ENCODE measurements around the gene ATL2. TPM values are rescaled to one million over a fixed set of nuclear protein-coding genes. Genes with fewer than 3 reads are reported as not detected.
"Not testable (repeated sequence)": the region's sequence is repeated elsewhere in the genome, so short reads cannot be mapped to it uniquely, and the experiment has no call there.

The ATL2 gene
- total RNA-seq, 4 donors from 2014 or later = 60.1 to 130 (median 108) TPM

- no peak for DNase-seq
- in situ Hi-C loops (cut with MboI; ENCODE audit: low sequenced_read_pairs in 4 of 4) = loop anchor here in 3 of 4 donors (5.0 to 25.0 kb wide), 3 partner anchors 292 to 892 kb away; no protein-coding TSS in a partner anchor
Measured at GRCh38 chr2:38279201-38279600, 97.9 kb downstream of the ATL2 start.

DNA sequence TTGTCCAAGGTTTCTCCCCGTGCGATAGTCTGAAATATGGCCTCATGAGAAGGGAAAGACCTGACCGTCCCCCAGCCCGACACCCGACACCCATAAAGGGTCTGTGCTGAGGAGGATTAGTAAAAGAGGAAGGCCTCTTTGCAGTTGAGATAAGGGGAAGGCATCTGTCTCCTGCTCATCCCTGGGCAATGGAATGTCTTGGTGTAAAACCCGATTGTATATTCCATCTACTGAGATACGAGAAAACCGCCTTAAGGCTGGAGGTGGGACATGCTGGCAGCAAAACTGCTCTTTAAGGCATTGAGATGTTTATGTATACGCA, 99.0 kb downstream of the ATL2 start:
- H3K4me1 ChIP-seq; intact Hi-C loops (cut with DNase I; ENCODE audit: low total_unique reads); ATAC-seq; H3K9me3 ChIP-seq; H3K27me3 ChIP-seq; DNase-seq; H3K36me3 ChIP-seq; H3K27ac ChIP-seq; H3K4me3 ChIP-seq: not testable (repeated sequence)
- in situ Hi-C loops (cut with MboI; ENCODE audit: low sequenced_read_pairs in 4 of 4) = loop anchor here in 3 of 4 donors (5.0 to 25.0 kb wide), 3 partner anchors 291 to 891 kb away; no protein-coding TSS in a partner anchor

More at GRCh38 chr2:38279201-38279600, 97.9 kb downstream of the ATL2 start:
- Histone ChIP-seq H3K27me3 (no peaks in the 10 kb centered on the region), H3K4me1 (no peaks in the 10 kb centered on the region), H3K36me3 (no peaks in the 10 kb centered on the region), H3K4me3 (no peak overlapping the region), H3K27ac (no peak overlapping the region), H3K9me3 (no peaks in the 10 kb centered on the region)
- no peak for ATAC-seq
- intact Hi-C loops (cut with DNase I; ENCODE audit: low total_unique reads) = no loop called here
- TF ChIP-seq POLR2A (IDR thresholded peaks at IDR 0.05) = no peak
- TF ChIP-seq, protein P1, sequence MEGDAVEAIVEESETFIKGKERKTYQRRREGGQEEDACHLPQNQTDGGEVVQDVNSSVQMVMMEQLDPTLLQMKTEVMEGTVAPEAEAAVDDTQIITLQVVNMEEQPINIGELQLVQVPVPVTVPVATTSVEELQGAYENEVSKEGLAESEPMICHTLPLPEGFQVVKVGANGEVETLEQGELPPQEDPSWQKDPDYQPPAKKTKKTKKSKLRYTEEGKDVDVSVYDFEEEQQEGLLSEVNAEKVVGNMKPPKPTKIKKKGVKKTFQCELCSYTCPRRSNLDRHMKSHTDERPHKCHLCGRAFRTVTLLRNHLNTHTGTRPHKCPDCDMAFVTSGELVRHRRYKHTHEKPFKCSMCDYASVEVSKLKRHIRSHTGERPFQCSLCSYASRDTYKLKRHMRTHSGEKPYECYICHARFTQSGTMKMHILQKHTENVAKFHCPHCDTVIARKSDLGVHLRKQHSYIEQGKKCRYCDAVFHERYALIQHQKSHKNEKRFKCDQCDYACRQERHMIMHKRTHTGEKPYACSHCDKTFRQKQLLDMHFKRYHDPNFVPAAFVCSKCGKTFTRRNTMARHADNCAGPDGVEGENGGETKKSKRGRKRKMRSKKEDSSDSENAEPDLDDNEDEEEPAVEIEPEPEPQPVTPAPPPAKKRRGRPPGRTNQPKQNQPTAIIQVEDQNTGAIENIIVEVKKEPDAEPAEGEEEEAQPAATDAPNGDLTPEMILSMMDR (IDR thresholded peaks at IDR 0.05 in 4 of 5, conservative IDR thresholded peaks at IDR 0.05 in 1 of 5) = no peak

- ATAC-seq (no peak), DNase-seq (no peak)
- H3K4me3 ChIP-seq = no peak overlapping the region
- H3K36me3 ChIP-seq = no peaks in the 10 kb centered on the region
- H3K4me1 ChIP-seq = no peaks in the 10 kb centered on the region
- H3K27ac ChIP-seq = no peak overlapping the region
- no peaks in the 10 kb centered on the region for H3K27me3 ChIP-seq
- no peaks in the 10 kb centered on the region for H3K9me3 ChIP-seq
- in situ Hi-C loops (cut with MboI; ENCODE audit: low sequenced_read_pairs in 4 of 4) (loop anchor here in 3 of 4 donors (5.0 to 25.0 kb wide), 3 partner anchors 290 to 890 kb away; no protein-coding TSS in a partner anchor), intact Hi-C loops (cut with DNase I; ENCODE audit: low total_unique reads) (no loop called here)
- no peak for TF ChIP-seq POLR2A (IDR thresholded peaks at IDR 0.05)
- TF ChIP-seq, protein P1 (IDR thresholded peaks at IDR 0.05 in 4 of 5, conservative IDR thresholded peaks at IDR 0.05 in 1 of 5) = no peak
Measured at GRCh38 chr2:38277245-38278116, 99.6 kb downstream of the ATL2 start.

GRCh38 chr2:38274286-38275276, 102.5 kb downstream of the ATL2 start:
- Histone ChIP-seq H3K36me3 (no peaks in the 10 kb centered on the region), H3K4me3 (no peak overlapping the region), H3K27ac (no peak overlapping the region), H3K9me3 (no peaks in the 10 kb centered on the region), H3K4me1 (no peaks in the 10 kb centered on the region), H3K27me3 (no peaks in the 10 kb centered on the region)
- no peak for TF ChIP-seq POLR2A (IDR thresholded peaks at IDR 0.05)
- TF ChIP-seq, protein P1 (IDR thresholded peaks at IDR 0.05 in 4 of 5, conservative IDR thresholded peaks at IDR 0.05 in 1 of 5) = peak; percentile 44 to 69 (median 60)
- intact Hi-C loops (cut with DNase I; ENCODE audit: low total_unique reads) (loop anchor here (1.0 to 5.0 kb wide), 2 partner anchors 197 to 292 kb away; partner anchors contain the start of gene CYP1B1), in situ Hi-C loops (cut with MboI; ENCODE audit: low sequenced_read_pairs in 4 of 4) (loop anchor here (5.0 to 25.0 kb wide), 4 partner anchors 287 to 887 kb away; no protein-coding TSS in a partner anchor)
- ATAC-seq = peak; percentile 60 to 66
- peak in 1 of 2 donors; percentile 8 for DNase-seq

Measured in gastrocnemius medialis (tissue), 4 donors.